ENCODE measurements around the gene AKAP13.
"Not testable (repeated sequence)": the region's sequence is repeated elsewhere in the genome, so short reads cannot be mapped to it uniquely, and the experiment has no call there.

Gene AKAP13

DNA sequence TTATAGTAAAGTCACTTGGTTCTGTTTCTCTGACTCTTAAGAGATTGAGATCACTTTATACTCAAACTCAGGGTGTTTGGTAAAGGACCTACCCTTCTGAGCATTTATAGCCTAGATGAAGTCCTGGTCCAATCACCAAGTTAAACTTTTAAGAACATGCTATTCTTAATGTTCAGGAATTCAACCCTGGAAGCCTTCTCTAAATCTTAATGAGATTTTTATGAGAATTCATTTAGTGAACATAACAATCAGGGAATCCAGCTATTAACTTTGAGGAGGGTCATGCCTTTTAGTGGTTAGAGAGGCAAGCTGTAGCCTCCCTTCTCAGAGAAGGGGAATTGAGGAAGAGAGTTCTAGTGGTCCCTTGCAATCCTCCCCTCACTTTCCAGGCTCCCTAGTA lies 104.5 kb downstream of the AKAP13 start:
- DNase-seq, result not testable (repeated sequence)

DNA sequence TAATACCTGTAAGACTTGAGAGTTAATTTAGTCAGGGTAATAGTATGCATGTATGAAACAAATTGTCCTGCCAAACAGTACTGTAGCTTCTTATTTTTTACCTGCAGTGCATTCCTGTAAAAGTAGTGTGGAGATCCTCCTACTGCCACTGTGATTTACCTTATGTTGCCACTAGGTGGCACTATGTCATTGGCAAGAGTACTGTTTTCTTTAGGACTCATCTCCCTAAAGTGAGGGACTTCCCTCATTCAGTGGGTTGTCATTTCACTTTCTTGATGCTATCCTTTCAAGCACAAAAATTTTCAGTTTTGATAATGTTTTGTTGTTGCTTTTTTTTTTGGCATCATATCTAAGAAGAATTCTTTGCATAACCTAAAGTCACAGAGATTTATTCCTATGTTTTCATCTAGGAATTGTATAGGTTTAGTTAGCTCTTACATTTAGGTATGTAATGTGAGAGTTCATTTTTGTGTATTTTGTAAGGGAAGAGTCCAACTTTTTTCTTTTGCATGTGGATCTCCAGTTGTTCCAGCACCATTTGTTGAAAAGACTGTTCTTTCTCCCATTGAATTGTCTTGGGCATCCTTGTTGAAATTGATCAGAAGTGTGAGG lies 105.7 kb downstream of the AKAP13 start:
- no peak for DNase-seq

DNA sequence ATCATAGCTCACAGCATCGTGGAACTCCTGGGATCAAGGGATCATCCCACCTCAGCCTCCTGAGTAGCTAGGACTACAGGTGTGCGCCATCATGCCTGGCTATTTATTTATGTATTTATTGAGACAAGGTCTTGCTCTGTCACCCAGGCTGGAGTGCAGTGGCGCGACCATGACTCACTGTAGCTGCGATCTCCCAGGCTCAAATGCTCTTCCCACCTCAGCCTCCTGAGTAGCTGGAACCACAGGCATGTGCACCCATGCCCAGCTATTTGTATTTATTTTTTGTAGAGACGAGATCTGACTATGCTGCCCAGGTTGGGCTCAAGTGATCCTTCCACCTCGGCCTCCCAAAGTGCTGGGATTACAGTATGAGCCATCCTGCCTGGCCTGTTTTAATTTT lies 107.4 kb downstream of the AKAP13 start:
- DNase-seq, result not testable (repeated sequence)

DNA sequence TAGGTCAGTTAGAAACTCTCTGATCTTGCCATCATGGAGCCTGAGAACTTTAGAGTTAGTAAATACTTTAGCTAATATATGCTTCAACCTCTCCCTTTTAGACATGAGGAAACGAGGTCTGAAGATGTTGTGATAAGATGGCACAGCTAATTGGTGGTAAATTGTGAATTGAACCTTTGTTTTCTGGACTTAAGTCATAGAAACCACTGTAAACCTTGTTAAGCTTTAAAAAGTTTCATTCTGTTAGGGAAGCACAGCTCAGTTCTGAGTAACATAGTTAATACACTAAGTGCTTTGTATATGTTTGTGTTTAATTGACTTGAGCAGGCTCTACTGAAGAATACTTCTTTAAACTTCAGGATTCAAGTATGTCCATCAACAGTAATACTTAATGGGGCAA lies 108.6 kb downstream of the AKAP13 start:
- no peak for DNase-seq

GRCh38 chr15:85489773-85490493 lies 109.5 kb downstream of the AKAP13 start:
- no peak for DNase-seq

GRCh38 chr15:85490856-85491255 lies 110.5 kb downstream of the AKAP13 start:
- no peak for DNase-seq

GRCh38 chr15:85491691-85492090 lies 111.3 kb downstream of the AKAP13 start:
- no peak for DNase-seq

GRCh38 chr15:85492406-85492805 lies 112.0 kb downstream of the AKAP13 start:
- DNase-seq, result no peak

DNA sequence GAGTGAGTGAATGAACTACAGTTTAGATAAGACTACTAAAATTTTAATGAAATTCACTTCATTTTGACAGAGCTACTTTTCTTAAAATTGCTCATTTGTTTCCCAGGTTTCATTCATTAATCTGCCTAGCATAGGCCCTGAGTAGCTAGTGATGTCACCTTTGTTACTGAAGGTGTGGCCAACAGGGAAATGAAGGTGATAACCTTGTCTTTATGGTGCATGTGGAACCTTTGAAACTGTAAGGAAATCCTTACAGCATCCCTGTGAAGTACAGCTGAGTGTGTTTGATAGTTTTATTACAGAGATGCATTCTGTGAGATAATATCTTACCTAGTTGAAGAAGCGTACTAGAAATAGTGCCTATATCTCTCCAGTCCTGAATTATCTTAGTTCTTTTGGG lies 112.9 kb downstream of the AKAP13 start:
- DNase-seq, result no peak

DNA sequence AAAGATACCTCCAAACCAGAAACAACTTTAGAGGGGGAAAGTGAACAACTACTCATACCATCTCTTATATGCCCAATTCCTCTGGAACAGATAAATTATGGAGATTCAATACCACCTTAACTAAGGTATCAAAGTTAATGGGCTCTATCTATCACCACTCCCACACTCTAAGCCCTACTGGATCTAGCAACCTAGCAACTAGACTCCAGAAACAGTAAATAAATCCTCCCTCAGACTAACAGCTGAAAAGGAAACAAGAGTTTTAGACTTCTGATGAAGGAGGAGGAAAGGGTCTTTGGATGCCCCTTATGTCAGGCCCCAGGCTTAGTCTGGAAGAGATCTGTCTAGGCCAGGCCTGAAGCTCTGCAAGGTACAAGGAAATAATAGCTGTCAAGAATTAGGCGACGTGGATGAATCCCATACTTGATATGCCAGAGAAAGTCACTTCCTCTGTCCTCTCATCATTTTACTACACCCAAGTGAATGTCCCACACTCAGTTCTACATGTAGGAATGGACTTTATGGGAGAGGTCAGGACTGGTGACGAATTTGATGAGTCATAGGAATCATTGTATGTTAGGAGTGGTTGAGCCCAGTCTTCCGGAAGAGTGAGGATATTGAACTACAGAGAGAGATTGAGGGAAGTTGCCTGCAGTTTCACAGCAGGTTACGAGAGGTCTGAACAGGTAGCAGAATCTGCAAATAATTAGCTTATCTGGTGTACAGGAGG lies 113.8 kb downstream of the AKAP13 start:
- DNase-seq, result no peak

GRCh38 chr15:85495096-85495495 lies 114.7 kb downstream of the AKAP13 start:
- no peak for DNase-seq

DNA sequence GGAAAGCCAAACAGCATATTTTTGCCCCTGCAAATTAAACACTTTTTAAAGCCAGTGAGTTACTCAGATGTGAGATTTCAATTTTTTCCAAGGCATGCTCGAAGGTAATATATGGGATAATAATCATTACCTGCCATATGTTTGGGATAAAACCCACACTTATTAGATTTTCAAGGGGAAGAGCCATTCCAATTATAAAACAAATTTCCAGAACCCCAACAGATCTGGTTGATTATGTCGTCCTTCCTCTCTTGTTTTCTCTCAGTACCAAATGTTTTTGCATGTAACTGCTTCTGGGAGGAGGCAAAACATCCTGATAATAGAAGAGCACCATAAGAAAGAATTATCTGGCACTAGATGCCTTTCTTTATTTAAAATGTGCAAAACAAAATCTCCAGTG lies 115.1 kb downstream of the AKAP13 start:
- no peak for DNase-seq

GRCh38 chr15:85496151-85496550 lies 115.7 kb downstream of the AKAP13 start:
- DNase-seq, result no peak

GRCh38 chr15:85496551-85497171 lies 116.3 kb downstream of the AKAP13 start:
- no peak for DNase-seq

DNA sequence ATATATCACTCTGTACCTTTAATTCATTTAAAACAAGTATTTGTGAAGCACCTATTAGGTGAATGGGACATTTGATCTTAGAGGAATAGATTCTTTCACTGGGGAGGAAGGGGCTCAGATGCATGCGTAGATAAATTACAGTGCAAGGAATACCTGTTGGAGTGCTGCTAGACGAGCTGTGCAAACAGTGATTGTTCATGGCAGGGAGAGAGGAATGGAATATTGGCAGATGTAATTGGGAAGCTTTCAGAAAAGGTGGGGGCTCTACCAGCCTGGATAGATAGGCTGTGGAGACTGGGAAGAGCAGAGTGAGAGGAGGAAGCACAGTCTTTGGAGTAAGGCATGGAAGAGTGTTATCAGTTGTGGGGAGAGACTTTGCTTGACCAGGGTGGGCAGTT lies 116.8 kb downstream of the AKAP13 start:
- no peak for DNase-seq

DNA sequence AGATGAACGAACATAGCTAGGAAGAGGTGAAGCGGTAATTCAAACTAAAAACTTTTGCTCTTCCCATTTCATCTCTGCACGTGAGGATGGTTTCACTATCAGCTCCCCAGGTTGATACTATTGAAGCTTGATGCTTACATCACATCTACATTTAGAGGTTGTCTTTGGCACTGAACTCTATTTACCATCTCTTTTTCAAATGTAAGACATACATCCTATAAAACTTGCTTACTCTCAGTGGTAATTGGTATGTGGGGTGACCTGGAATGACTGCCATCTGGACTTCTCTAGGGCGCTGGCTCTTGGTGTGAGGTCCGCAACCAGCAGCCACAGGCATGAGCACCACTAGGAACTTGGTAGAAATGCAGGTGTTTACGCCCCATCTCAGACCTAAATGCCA lies 118.1 kb downstream of the AKAP13 start:
- DNase-seq, result no peak

GRCh38 chr15:85499371-85499887 lies 119.0 kb downstream of the AKAP13 start:
- peak; percentile 22 to 75 for DNase-seq

GRCh38 chr15:85500060-85500708 lies 119.8 kb downstream of the AKAP13 start:
- DNase-seq, result no peak

DNA sequence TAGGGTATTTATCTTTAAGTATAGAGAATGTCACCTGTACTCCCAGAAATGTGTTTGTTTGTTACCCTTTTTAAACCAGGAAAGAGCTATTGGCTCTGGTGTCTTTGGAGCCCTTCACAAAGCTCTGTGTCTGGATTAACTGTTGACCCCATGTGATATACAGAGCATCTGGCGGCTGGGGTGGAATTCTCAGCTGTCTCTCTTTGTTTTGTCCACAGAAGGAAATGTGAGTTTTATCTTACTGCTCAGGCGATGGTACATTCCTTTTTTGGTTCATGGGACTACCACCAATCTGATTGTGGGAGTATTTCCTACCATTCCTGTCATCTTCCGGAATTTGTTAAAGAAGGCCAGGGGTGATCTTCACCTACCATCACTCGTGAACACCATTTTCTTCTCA lies 120.3 kb downstream of the AKAP13 start:
- no peak for DNase-seq

DNA sequence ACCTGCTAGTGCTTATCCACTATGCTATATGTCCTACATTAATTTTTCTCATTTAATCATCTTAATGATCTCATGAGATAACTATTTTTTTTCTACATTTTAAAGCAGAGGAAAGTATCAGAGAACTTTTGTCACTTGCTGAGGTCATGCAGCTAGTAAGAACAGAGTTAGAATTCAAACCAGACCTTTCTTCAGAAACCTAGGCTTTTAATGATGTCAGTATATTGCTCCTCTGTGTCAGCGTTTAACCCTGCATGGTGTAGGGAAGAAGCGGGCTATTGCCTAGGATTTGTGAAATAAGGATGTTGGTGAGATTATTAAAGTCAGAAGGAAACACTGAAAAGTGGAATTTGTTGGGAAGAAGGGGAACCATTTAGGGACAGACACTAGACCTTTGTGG lies 121.2 kb downstream of the AKAP13 start:
- DNase-seq, result no peak

DNA sequence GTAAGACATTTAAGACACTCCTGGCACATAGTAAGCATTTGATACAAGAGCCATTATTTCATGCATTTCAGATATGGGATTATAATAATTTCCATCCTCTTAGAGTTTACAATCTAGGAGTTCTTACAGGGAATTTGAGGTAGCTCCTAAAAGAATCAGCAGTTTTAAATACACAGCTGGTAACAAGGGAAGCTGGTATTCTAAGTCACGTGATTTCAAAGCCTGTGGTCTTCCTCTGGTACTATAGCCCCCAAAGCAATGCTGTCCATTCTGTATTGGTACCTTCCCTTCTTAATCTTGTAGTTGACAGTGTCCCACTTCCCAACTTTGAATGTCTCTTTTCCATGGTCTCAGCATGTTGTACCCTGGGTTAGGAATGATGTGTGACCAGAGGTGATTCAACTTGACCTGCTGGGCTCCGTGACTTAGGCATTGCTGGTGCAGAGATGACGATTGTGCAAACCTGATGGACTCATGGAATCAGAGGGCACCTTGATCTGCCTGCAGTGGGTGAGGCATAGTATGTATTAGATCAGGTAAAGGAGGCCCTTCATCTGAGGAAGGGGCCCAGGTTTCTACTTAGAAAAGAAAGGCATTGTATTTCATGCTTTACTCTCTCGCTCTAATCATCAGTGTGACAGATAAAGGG lies 122.9 kb downstream of the AKAP13 start:
- no peak for DNase-seq

All from NCI-H187 (cell line).